GM12801 (cell line): ENCODE measurements around the gene SLC25A14.

Experiments
- TF ChIP-seq, protein P1 (sequence below): IDR thresholded peaks from one replicate; pipeline ENCODE4 v1.5.1; 2011; ENCODE audit warnings: control low read depth; ENCODE audit not compliant: insufficient read length; ENCODE audit errors: extremely low read depth

The SLC25A14 gene

DNA sequence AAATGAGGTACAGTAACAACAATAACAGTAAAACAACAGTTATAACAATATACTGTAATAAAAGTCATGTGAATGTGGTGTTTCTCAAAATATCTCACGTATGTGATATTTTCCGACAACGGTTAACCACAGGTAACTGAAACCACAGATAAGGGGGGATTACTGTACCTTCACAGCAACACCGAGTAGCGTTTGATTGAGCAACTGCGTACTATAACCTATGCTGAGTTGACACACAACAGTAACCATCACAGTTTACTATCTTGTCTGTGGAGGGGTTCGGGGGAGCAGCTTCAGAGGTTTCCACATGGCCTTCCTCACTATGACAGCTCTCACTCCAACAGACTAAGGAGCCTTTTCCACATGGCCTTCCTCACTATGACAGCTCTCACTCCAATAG lies 75.5 kb downstream of the SLC25A14 start:
- TF ChIP-seq, protein P1, sequence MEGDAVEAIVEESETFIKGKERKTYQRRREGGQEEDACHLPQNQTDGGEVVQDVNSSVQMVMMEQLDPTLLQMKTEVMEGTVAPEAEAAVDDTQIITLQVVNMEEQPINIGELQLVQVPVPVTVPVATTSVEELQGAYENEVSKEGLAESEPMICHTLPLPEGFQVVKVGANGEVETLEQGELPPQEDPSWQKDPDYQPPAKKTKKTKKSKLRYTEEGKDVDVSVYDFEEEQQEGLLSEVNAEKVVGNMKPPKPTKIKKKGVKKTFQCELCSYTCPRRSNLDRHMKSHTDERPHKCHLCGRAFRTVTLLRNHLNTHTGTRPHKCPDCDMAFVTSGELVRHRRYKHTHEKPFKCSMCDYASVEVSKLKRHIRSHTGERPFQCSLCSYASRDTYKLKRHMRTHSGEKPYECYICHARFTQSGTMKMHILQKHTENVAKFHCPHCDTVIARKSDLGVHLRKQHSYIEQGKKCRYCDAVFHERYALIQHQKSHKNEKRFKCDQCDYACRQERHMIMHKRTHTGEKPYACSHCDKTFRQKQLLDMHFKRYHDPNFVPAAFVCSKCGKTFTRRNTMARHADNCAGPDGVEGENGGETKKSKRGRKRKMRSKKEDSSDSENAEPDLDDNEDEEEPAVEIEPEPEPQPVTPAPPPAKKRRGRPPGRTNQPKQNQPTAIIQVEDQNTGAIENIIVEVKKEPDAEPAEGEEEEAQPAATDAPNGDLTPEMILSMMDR = no peak

DNA sequence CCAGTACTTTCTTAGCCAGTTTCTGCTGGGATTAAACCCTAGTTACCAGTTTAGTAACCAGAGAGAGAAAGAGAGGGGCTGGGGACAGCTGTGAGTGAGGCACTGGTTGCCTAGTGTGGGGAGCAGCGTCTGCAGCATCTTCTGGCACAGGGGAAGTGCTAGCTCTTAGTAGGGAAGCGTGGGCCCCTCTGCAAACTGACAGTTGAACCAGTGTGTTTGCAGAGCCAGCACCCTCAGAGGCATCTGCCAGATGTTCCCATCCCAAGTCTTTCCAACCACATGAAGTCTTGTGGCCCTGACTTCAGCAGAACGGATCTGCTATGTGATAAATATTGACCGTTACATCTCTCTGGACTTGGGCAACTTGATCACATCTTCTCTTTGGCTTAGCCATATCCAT lies 77.1 kb downstream of the SLC25A14 start:
- TF ChIP-seq, protein P1 = no peak

DNA sequence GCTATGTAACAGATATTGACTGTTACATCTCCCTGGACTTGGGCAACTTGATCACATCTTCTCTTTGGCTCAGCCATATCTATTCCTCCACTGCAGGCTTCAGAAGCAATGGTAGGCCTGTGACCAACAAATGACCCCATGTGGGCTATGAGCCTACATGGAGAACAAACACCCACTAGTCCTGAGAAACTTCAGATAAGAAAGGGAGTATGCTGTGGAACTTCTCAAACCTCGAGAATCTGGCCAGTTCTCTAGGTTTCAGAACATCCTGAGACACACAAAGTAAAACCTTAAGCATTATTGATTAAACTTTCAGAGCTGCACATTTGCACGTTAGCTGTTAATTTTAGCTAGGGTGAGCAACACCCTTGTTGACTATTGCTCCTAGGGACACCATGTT lies 78.3 kb downstream of the SLC25A14 start:
- TF ChIP-seq, protein P1 = no peak

DNA sequence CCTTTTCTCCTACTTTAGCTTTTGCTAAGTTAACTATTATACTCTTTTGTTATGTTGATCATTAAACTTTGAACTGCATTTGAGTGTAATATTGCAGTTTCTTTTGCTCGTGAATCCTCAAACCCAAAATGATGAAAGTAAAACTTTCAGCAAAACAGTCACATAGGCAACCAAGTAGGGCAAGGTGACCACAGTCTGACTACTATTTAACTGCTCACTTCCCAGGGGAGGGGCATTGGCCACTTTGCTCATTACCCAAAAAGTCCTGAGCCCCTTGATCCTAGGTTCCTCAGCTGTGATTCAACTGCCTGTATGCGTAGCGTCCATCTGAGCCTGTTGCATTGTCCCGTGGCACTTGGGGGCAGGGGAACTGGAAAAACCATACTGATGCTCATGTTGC lies 79.0 kb downstream of the SLC25A14 start:
- TF ChIP-seq, protein P1 = no peak

DNA sequence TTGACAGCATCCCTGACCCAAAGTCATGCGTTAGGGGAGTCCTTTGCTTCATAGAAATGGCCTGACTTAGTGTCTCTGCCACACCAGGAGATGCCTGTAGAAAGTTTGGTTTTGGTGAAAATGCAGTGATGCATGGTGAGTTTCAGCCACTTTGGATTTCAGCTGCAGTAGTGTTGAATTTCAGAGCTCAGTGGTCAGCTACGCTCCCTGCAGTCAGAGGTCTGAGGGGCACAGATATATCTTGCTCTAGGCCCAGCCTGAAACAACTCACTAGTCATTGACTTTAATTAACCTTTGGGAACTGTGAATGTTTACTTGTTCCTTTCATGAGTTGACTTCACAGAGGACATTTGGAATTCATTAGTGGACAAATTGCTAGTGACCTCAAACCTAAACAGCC lies 79.5 kb downstream of the SLC25A14 start:
- TF ChIP-seq, protein P1 = no peak
